HepG2 (cell line): ENCODE data around the gene ATP5F1E. TPM values are rescaled to one million over a fixed set of nuclear protein-coding genes. Genes with fewer than 3 reads are reported as not detected.

Experiments
- CBX5 ChIP-seq: sonication (generic); formaldehyde crosslinking; IDR thresholded peaks from 2 replicates; pipeline ENCODE4 v1.4.0; 2020; ENCODE audit warnings: missing genetic modification reagents, borderline replicate concordance
- KLF12 ChIP-seq: sonication (generic); formaldehyde crosslinking; IDR thresholded peaks from 2 replicates; pipeline ENCODE4 v1.4.0; 2020; ENCODE audit warnings: missing genetic modification reagents, borderline replicate concordance
- KLF15 ChIP-seq: sonication (generic); formaldehyde crosslinking; IDR thresholded peaks from 2 replicates; pipeline ENCODE4 v1.8.1; 2023; ENCODE audit warnings: borderline replicate concordance, mild to moderate bottlenecking, inconsistent platforms, missing genetic modification reagents, mixed read lengths
- SOX5 ChIP-seq: IDR thresholded peaks from 2 replicates; pipeline ENCODE4 v1.6.1; 2016; ENCODE audit warnings: borderline replicate concordance
- ZNF550 ChIP-seq: sonication (generic); formaldehyde crosslinking; IDR thresholded peaks from 2 replicates; pipeline ENCODE4 v1.4.0; 2020; ENCODE audit warnings: mild to moderate bottlenecking, missing genetic modification reagents, borderline replicate concordance
- ZNF557 ChIP-seq: sonication (generic); formaldehyde crosslinking; IDR thresholded peaks from 2 replicates; pipeline ENCODE4 v1.4.0; 2020; ENCODE audit warnings: missing genetic modification reagents
- ZNF564 ChIP-seq: sonication (generic); formaldehyde crosslinking; IDR thresholded peaks from 2 replicates; pipeline ENCODE4 v1.8.1; 2023; ENCODE audit warnings: mild to moderate bottlenecking, missing genetic modification reagents
- polyA plus RNA-seq, 8 experiments: library from polyadenylated mRNA; depleted of rRNA in 3 of 8; stranded (reverse) in 7 of 8; unstranded in 1 of 8; fragments of >200 nt; fragmentation: Illumina TruSeq in 4 of 8; extraction: Trizol in 4 of 8; gene quantifications; 2 replicates each; pipeline versions ENCODE4 v1.2.1 to v1.2.3, GENCODE V29; 2011 to 2016; ENCODE audit warnings: low read depth in 4 of 8, missing spikeins in 1 of 8, mixed read lengths in 1 of 8; ENCODE audit not compliant: insufficient read depth in 1 of 8
- total RNA-seq, 5 experiments: library from RNA; depleted of rRNA; stranded (reverse); fragments of >200 nt; fragmentation: Illumina TruSeq; extraction: Trizol; gene quantifications; 2 replicates each; pipeline ENCODE4 v1.2.3, GENCODE V29; 2016; ENCODE audit warnings: low read depth in 1 of 5
- TF ChIP-seq, protein P1 (sequence below): sonication (generic); formaldehyde crosslinking; IDR thresholded peaks from 2 replicates; pipeline ENCODE4 v1.9.0; 2021; ENCODE audit warnings: missing genetic modification reagents, borderline replicate concordance
- TF ChIP-seq, protein P2 (sequence below): sonication (generic); formaldehyde crosslinking; IDR thresholded peaks from 2 replicates; pipeline ENCODE4 v1.5.1; 2020; ENCODE audit warnings: mild to moderate bottlenecking, missing genetic modification reagents, borderline replicate concordance
- TF ChIP-seq, protein P3 (sequence below): sonication (generic); formaldehyde crosslinking; IDR thresholded peaks from one replicate; pipeline ENCODE4 v1.5.1; 2020; ENCODE audit warnings: mild to moderate bottlenecking, missing genetic modification reagents; ENCODE audit errors: not compliant biosample characterization

Gene ATP5F1E
- total and polyA plus RNA-seq, 2 of the 13 experiments (the other 11 are each of a cell fraction or from before 2014, with no cell fraction given): 121 to 134 TPM

DNA sequence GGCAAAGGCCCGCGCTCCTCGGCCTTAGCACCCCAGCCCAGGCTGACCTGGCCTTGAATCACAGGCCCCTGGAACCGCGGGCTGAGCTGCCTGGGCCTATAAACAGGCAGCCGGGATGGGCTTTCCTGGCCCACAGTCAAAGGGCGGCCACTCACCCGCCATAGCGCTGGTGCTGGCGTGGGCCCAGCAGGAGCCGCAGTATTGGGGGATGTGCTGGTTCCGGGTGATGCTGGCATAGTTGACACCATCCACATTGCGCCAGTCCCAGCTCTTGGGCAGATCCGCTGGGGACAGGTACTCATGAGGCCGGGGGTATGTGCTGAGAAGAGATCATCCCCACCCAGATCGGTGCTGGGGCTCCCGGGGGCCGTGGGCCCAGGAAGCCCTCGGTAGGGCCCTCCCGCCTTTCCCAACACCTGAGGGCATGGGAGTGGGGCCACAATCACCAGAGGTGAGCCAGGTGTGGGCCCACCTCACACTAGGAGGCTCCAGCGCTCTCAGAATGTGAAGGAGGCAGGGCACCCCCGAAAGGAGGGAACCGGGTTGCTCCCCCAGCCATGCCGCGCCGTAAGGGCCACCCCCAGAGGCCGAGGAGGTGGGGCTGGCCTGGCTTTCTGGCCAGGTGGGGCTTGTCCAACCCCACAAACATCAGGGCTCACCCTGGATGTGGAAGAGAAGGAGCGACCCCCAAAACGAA is 25.8 kb downstream of the ATP5F1E start (continued):
- TF ChIP-seq, protein P1, sequence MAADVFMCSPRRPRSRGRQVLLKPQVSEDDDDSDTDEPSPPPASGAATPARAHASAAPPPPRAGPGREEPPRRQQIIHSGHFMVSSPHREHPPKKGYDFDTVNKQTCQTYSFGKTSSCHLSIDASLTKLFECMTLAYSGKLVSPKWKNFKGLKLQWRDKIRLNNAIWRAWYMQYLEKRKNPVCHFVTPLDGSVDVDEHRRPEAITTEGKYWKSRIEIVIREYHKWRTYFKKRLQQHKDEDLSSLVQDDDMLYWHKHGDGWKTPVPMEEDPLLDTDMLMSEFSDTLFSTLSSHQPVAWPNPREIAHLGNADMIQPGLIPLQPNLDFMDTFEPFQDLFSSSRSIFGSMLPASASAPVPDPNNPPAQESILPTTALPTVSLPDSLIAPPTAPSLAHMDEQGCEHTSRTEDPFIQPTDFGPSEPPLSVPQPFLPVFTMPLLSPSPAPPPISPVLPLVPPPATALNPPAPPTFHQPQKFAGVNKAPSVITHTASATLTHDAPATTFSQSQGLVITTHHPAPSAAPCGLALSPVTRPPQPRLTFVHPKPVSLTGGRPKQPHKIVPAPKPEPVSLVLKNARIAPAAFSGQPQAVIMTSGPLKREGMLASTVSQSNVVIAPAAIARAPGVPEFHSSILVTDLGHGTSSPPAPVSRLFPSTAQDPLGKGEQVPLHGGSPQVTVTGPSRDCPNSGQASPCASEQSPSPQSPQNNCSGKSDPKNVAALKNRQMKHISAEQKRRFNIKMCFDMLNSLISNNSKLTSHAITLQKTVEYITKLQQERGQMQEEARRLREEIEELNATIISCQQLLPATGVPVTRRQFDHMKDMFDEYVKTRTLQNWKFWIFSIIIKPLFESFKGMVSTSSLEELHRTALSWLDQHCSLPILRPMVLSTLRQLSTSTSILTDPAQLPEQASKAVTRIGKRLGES (CRISPR knock-in tag): no peak
- TF ChIP-seq, protein P2, sequence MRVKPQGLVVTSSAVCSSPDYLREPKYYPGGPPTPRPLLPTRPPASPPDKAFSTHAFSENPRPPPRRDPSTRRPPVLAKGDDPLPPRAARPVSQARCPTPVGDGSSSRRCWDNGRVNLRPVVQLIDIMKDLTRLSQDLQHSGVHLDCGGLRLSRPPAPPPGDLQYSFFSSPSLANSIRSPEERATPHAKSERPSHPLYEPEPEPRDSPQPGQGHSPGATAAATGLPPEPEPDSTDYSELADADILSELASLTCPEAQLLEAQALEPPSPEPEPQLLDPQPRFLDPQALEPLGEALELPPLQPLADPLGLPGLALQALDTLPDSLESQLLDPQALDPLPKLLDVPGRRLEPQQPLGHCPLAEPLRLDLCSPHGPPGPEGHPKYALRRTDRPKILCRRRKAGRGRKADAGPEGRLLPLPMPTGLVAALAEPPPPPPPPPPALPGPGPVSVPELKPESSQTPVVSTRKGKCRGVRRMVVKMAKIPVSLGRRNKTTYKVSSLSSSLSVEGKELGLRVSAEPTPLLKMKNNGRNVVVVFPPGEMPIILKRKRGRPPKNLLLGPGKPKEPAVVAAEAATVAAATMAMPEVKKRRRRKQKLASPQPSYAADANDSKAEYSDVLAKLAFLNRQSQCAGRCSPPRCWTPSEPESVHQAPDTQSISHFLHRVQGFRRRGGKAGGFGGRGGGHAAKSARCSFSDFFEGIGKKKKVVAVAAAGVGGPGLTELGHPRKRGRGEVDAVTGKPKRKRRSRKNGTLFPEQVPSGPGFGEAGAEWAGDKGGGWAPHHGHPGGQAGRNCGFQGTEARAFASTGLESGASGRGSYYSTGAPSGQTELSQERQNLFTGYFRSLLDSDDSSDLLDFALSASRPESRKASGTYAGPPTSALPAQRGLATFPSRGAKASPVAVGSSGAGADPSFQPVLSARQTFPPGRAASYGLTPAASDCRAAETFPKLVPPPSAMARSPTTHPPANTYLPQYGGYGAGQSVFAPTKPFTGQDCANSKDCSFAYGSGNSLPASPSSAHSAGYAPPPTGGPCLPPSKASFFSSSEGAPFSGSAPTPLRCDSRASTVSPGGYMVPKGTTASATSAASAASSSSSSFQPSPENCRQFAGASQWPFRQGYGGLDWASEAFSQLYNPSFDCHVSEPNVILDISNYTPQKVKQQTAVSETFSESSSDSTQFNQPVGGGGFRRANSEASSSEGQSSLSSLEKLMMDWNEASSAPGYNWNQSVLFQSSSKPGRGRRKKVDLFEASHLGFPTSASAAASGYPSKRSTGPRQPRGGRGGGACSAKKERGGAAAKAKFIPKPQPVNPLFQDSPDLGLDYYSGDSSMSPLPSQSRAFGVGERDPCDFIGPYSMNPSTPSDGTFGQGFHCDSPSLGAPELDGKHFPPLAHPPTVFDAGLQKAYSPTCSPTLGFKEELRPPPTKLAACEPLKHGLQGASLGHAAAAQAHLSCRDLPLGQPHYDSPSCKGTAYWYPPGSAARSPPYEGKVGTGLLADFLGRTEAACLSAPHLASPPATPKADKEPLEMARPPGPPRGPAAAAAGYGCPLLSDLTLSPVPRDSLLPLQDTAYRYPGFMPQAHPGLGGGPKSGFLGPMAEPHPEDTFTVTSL (CRISPR knock-in tag): no peak
- TF ChIP-seq, protein P3, sequence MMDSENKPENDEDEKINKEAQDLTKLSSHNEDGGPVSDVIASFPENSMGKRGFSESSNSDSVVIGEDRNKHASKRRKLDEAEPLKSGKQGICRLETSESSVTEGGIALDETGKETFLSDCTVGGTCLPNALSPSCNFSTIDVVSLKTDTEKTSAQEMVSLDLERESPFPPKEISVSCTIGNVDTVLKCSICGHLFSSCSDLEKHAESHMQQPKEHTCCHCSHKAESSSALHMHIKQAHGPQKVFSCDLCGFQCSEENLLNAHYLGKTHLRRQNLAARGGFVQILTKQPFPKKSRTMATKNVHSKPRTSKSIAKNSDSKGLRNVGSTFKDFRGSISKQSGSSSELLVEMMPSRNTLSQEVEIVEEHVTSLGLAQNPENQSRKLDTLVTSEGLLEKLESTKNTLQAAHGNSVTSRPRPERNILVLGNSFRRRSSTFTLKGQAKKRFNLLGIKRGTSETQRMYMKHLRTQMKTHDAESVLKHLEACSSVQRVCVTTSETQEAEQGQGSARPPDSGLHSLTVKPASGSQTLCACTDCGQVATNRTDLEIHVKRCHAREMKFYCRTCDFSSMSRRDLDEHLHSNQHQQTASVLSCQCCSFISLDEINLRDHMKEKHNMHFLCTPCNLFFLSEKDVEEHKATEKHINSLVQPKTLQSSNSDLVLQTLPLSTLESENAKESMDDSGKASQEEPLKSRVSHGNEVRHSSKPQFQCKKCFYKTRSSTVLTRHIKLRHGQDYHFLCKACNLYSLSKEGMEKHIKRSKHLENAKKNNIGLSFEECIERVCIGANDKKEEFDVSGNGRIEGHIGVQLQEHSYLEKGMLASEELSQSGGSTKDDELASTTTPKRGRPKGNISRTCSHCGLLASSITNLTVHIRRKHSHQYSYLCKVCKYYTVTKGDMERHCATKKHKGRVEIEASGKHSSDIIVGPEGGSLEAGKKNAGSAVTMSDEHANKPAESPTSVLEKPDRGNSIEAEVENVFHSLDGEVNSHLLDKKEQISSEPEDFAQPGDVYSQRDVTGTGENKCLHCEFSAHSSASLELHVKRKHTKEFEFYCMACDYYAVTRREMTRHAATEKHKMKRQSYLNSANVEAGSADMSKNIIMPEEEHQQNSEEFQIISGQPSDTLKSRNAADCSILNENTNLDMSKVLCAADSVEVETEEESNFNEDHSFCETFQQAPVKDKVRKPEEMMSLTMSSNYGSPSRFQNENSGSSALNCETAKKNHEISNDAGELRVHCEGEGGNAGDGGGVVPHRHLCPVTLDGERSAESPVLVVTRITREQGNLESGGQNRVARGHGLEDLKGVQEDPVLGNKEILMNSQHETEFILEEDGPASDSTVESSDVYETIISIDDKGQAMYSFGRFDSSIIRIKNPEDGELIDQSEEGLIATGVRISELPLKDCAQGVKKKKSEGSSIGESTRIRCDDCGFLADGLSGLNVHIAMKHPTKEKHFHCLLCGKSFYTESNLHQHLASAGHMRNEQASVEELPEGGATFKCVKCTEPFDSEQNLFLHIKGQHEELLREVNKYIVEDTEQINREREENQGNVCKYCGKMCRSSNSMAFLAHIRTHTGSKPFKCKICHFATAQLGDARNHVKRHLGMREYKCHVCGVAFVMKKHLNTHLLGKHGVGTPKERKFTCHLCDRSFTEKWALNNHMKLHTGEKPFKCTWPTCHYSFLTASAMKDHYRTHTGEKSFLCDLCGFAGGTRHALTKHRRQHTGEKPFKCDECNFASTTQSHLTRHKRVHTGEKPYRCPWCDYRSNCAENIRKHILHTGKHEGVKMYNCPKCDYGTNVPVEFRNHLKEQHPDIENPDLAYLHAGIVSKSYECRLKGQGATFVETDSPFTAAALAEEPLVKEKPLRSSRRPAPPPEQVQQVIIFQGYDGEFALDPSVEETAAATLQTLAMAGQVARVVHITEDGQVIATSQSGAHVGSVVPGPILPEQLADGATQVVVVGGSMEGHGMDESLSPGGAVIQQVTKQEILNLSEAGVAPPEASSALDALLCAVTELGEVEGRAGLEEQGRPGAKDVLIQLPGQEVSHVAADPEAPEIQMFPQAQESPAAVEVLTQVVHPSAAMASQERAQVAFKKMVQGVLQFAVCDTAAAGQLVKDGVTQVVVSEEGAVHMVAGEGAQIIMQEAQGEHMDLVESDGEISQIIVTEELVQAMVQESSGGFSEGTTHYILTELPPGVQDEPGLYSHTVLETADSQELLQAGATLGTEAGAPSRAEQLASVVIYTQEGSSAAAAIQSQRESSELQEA: no peak
- TF ChIP-seq ZNF564 (no peak), CBX5 (CRISPR knock-in tag) (no peak), ZNF550 (CRISPR knock-in tag) (no peak), ZNF557 (CRISPR knock-in tag) (0 out of 2 replicates have a peak, but pooled peaks have one; percentile 18), KLF15 (CRISPR knock-in tag) (no peak), KLF12 (CRISPR knock-in tag) (no peak), SOX5 (CRISPR knock-in tag) (peak; percentile 33; the same call in 1 of the 2 replicates)
